Right atrium auricular region (tissue), 2 donors: ENCODE measurements around the gene TMED1. TPM values are rescaled to one million over a fixed set of nuclear protein-coding genes. Genes with fewer than 3 reads are reported as not detected.

Experiments used
- DNase-seq: peaks from one replicate; pipeline ENCODE4 v3.0.0-alpha.2; 2019; ENCODE audit warnings: low spot score
- H3K27ac ChIP-seq, 2 donors: fragments of 200-600 bp; sonication (generic); 1 replicate in 1 of 2; 2 replicates in 1 of 2; pipeline ENCODE4 v1.5.1; 2016 to 2019
- H3K27me3 ChIP-seq, 2 donors: fragments of 200-600 bp; sonication (generic); one replicate each; pipeline versions ENCODE4 v1.5.1 to v1.6.0; 2017 to 2019
- H3K36me3 ChIP-seq: fragments of 200-600 bp; sonication (generic); one replicate; pipeline ENCODE4 v1.5.1; 2016
- H3K4me1 ChIP-seq, 2 donors: fragments of 200-600 bp; sonication (generic); one replicate each; pipeline versions ENCODE4 v1.5.1 to v1.6.0; 2017 to 2019
- H3K4me3 ChIP-seq, 2 donors: fragments of 200-600 bp; sonication (generic); 1 replicate in 1 of 2; 2 replicates in 1 of 2; pipeline ENCODE4 v1.5.1; 2017 to 2019; ENCODE audit warnings: mild to moderate bottlenecking in 1 of 2, moderate library complexity in 1 of 2
- H3K9me3 ChIP-seq, 2 donors: fragments of 200-600 bp; sonication (generic); one replicate each; pipeline ENCODE4 v1.5.1; 2019
- CTCF ChIP-seq, 2 donors: fragments of 200-600 bp; sonication (generic); IDR thresholded peaks; one replicate each; pipeline ENCODE4 v1.5.1; 2019; ENCODE audit warnings: antibody characterized with exemption in 2 of 2
- total RNA-seq, 2 donors: library from RNA; depleted of rRNA; stranded (reverse); fragments of >200 nt; gene quantifications; one replicate each; pipeline ENCODE4 v1.1.0, GENCODE V29; 2016

TMED1 gene
- total RNA-seq, 2 donors from 2014 or later, result 39.3 to 50.9 TPM

- H3K36me3 ChIP-seq, result peaks cover 62% of the 10 kb centered on the region
- H3K4me3 ChIP-seq, result peak overlapping the region in 1 of 2 donors; percentile 11
- H3K9me3 ChIP-seq, result no peaks in the 10 kb centered on the region
- H3K27me3 ChIP-seq, result no peaks in the 10 kb centered on the region
- TF ChIP-seq CTCF (IDR thresholded peaks at IDR 0.05), result no peak
- peaks cover 0 to 10% of the 10 kb centered on the region in 2 donors for H3K4me1 ChIP-seq
- peak overlapping the region in 1 of 2 donors; percentile 51 for H3K27ac ChIP-seq
- DNase-seq, result no peak
Observed at GRCh38 chr19:10815969-10816644, 19.9 kb downstream of the TMED1 start.

DNA sequence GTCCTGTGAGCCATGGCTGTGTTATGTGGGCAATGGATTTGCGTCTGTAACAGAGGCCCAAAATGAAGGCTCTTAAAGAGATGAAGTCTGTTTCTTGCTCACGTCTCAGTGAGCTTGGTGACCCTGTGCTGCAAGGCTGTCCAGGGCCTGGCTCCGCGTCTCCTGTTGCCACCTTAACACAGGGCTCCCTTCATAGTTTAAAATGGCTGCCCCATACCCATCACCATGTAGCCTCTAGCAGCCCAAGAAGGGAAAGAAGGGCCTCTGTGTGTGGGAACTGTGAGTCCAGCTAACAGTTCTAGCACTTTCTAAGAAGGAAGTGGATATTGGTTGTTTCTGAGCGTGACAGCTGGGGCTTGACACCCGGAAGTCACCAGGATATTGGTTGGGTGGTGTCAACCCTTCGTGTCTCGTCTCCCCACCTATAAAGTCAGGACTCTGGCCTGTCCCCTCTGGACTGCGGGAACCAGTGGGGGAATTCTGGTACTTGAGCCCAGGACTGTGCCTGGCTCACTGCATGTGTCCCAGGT is 20.9 kb downstream of the TMED1 start:
- Histone ChIP-seq H3K36me3 (peaks cover 62% of the 10 kb centered on the region), H3K4me3 (no peak overlapping the region), H3K4me1 (peaks cover 0 to 10% of the 10 kb centered on the region in 2 donors), H3K27me3 (no peaks in the 10 kb centered on the region), H3K9me3 (no peaks in the 10 kb centered on the region), H3K27ac (no peak overlapping the region)
- TF ChIP-seq CTCF (IDR thresholded peaks at IDR 0.05), result no peak
- no peak for DNase-seq

DNA sequence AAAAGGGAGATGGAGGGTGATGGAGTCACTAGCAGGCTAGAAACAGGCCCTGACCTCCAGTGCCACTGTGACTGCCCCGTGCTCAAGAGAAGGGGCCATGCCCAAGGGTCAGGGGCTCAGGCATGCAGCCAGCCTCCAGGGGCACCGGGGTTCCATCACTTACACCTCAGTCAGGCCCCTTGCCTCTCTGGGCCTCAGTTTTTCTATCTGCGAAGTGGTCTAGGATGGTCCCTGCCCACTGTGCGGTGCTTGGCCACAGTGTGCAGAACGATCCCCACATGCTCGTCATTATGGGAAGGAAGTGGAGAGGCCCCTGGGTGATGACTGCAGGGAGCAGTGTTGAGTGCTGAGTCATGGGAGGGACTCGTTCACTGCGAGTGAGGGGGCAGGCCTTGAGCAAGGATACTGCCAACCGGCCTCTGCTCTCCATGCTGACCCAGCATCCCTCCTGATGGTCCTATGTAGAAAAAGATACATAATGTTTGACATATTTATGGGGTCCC is 23.1 kb downstream of the TMED1 start:
- peaks cover 0 to 10% of the 10 kb centered on the region in 2 donors for H3K4me1 ChIP-seq
- no peaks in the 10 kb centered on the region for H3K9me3 ChIP-seq
- H3K36me3 ChIP-seq, result peaks cover 77% of the 10 kb centered on the region
- peak; percentile 71 for DNase-seq
- TF ChIP-seq CTCF (IDR thresholded peaks at IDR 0.05), result no peak
- H3K27me3 ChIP-seq, result no peaks in the 10 kb centered on the region
- peak overlapping the region in 1 of 2 donors; percentile 48 for H3K27ac ChIP-seq
- no peak overlapping the region for H3K4me3 ChIP-seq

DNA sequence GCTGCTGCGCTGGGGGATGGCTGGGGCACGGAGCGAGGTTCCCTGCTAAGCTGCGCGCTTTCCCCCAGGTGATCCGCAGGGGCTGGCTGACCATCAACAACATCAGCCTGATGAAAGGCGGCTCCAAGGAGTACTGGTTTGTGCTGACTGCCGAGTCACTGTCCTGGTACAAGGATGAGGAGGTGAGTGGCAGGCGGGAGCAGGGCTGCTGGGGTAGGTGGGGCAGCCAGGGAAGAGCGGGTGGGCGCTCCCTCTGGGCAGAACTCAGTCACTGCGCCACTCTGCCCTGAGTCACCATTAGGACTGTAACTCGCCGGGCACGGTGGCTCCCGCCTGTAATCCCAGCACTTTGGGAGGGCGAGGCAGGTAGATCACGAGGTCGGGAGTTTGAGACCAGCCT is 23.8 kb downstream of the TMED1 start:
- Histone ChIP-seq H3K4me1 (peaks cover 0 to 10% of the 10 kb centered on the region in 2 donors), H3K36me3 (peaks cover 78% of the 10 kb centered on the region), H3K27me3 (no peaks in the 10 kb centered on the region), H3K4me3 (no peak overlapping the region), H3K9me3 (no peaks in the 10 kb centered on the region), H3K27ac (no peak overlapping the region)
- no peak for TF ChIP-seq CTCF (IDR thresholded peaks at IDR 0.05)
- no peak for DNase-seq

GRCh38 chr19:10811391-10812111 is 24.5 kb downstream of the TMED1 start:
- no peak for TF ChIP-seq CTCF (IDR thresholded peaks at IDR 0.05)
- Histone ChIP-seq H3K4me1 (peaks cover 0 to 10% of the 10 kb centered on the region in 2 donors), H3K4me3 (no peak overlapping the region), H3K36me3 (peaks cover 76% of the 10 kb centered on the region), H3K27ac (no peak overlapping the region), H3K27me3 (no peaks in the 10 kb centered on the region), H3K9me3 (no peaks in the 10 kb centered on the region)
- DNase-seq, result no peak
